Measurements from ENCODE around the gene PTPRM.

The PTPRM gene

DNA sequence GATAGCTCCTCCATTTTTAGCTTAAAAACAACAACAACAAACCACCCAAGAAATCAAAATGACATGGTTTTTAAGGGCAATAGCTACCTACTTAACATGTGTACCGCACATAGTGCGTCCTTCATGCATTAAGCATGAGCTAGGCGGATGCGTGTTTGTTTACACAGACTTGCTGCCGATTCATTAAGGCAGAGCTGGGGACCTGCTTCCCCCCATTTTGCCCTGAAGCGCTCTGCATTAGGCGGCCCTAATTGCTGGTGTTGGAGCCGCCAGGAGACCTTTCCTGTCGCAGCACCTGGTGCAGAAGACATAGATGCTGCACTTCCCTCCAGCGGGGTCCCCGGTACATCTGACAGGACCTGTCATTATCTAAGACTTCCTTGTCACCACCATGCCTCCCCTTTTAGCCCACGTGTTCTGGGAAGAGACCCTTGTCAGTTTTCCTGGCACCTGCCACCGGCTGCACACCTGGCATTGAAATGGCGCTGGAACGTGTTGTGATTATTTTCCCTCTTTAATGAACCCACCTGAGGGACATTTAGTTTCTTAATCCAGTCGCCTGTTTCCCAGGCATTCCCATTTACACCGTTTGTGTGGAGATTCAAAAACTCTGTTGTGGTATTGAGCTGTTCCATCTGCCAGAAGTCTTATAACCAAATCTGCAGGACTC lies 781.1 kb downstream of the PTPRM start:
- no peak for DNase-seq

DNA sequence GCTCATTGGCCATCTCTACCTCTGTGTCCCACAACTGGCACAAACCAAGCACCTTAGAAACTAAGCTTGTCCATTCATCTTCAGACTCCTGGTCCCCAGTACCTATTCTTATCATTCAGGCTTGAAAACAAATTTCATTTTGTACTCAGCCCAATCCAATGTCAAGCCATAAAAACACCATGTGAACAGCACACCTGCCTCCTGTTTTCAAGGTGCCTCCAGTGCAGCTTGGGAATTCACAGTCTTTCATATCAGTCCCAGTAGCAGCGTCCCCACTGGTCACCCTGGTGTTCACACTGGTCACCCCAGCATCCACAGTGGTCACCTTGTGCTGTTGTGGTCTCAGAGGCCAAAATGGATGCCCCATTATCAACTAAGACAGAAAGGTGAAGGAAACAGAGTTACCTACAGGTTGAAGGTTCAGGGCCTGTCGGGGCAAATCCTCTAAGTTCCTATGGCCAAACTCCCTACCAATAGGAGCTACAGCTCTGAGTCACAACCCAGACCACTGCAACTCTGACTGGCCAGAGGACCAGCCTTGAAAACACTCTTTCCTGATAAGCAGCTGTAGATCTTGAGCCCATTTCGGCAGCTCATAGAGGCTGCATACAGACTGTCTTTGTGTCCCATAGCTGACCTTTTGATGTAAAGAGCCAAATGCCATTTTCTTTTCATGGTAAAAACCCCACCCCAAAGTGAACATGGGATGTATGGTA lies 782.6 kb downstream of the PTPRM start:
- no peak for DNase-seq

- DNase-seq: no peak
Measured at GRCh38 chr18:8350628-8351027, 783.5 kb downstream of the PTPRM start.

DNA sequence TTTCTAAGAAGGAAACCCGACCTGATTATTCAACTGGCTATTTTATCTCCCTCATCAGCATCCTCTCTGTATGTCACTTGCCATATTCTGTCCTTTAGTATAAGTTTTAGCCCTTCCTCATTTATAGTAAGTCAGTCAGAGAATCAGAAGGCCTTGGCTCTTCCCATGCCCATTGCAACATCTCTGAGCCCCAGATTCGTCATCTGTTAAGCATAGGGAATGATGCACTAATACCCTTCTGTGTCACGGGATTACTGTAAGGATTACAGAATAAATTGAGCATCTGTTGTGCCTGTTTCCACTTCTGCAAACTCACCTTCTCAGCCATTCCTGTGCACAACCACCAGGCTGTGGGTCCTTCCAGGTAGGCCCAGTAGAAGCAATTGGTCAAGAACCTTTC lies 784.0 kb downstream of the PTPRM start:
- DNase-seq: no peak

DNA sequence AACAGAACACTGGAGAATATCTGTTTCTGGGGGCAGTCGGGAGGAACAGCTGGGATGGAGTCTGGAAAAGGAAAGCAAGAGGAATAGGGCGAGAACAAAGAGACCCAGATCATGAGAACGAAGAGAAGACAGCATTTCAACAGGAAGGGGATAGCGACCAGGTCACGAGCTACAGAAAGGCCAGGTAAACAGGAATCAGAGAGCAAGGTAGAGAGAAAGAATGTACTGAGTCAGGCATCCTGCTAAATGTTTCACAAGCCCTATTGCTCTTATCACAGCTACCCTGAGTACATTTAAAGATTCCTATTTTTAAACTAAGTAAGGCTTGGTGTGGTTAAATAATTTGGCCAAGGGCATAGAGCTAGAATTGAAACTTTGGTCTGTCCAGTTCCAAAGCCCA lies 787.2 kb downstream of the PTPRM start:
- DNase-seq: no peak

- no peak for DNase-seq
Measured at GRCh38 chr18:8356001-8356400, 788.9 kb downstream of the PTPRM start.

- no peak for DNase-seq
Measured at GRCh38 chr18:8357320-8357719, 790.2 kb downstream of the PTPRM start.

GRCh38 chr18:8358033-8358765 lies 791.1 kb downstream of the PTPRM start:
- no peak for DNase-seq

DNA sequence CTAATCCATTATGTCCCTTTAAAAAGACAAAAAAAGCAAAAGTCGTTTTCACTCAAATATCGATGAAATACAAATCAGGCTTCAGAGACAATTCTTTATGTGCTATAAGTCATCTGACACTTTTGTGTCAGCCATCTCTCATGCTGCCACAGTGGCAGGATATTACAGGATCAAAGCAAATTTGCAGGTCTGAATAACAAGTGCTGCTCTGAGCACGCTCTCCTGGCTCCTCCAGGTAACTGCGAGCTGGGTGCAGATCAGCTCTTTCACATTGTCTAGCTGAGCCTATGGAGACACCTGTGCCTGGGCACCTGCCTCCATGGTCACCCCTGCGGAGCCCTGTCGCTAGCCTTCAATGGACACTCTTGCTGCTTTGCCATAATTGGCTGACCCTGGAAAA lies 792.0 kb downstream of the PTPRM start:
- DNase-seq: no peak

DNA sequence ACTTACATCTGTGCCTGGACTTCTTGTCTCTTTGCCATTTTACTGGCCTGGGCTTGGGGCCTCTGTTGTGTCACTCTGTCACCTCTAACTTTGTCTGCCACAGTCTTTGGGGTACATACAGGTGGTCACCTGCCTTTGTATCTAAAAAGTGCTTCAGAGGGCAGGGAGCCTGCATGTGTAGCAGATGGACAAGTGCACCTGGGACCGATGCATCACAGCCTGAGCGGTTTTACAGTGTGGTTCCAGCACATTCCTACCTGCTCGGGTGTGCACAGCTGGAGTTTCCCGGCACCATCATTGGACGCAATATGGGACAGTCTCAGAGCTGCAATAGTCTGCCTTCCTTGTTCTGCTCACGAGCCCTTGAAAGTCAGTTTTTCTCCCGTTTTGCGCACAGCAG lies 792.4 kb downstream of the PTPRM start:
- no peak for DNase-seq

DNA sequence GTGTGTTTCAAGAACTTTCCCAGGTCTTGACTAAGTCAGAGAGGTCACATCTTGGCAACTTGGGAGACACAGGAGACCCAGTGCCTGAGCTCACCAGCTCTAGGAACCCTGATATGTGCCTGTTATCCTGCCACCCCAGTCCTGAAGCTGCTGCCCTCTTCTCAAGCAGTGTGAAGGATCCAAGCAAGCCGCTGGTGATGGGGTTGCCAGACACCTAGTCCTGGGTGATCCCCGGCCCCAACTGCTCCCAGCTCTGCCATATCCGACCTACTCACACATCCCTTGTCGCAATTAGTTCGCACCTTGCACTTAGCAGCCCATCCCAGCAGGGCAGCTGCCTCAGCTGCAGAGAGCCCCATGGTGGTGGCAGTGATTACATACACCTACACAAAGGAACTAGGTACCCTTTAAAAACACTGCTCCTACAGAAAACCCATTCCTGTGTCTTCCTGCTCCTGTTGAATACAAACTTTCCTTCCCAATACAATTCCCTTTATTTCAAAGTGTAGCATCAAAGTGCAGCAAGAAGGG lies 794.9 kb downstream of the PTPRM start:
- DNase-seq: no peak

DNA sequence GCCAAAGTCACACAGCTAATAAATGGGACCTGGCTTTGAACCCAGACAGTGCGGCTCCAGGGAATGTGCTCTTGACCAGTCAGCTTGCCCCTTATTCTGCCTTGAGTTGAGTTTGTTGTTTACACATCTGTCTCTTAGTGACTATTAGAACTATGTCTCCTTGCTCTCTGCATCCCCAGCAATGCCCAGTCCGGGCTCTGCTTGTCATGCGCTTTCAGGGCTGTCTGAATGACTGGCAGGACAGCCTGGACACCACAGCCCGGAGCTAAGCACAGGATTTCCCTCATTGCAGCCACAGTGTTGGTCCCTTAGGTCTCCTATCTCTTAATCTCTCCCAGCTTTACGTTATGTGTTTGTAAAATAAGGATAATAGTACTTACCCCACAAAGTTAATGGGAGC lies 795.7 kb downstream of the PTPRM start:
- DNase-seq: no peak

DNA sequence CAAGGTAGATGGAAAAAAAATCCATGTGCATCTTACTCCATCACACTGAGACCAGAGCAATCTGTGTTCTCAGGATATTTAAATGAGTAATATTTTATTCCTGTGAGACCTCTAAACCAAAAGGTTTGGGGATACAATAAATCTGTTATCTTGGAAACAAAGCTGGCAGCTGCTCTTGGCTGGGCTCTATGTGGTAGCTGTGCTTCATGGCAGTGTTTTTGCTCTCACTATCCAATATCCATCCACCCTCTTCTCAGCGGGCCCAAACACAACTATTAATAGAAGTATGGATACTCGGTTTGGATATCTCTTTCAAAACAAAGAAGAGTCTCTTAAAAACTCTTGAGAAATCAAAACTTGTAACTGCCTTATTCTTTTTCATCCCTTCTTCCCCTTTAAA lies 797.3 kb downstream of the PTPRM start:
- no peak for DNase-seq

GRCh38 chr18:8365006-8365405 lies 797.9 kb downstream of the PTPRM start:
- no peak for DNase-seq

- DNase-seq: no peak
Measured at GRCh38 chr18:8365528-8365927, 798.4 kb downstream of the PTPRM start.

DNA sequence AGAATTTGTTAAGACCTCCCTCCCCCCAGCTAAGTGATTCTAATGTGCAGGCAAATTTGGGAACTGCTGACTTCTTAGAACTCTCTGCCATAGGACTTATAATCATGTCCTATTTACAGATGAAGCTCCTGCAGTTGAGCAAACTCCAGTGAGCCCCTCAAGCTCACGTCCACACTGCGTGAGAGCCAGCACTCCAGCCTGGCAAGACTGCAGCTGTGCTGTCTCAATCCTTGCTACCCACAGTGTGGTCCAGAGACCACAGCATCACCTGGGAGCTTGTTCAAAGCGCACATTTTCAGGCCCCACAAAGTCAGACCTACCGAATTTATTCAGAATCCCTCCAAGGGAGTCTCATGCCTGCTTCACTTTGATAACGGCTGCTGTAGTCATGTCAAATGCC lies 799.0 kb downstream of the PTPRM start:
- no peak for DNase-seq

DNA sequence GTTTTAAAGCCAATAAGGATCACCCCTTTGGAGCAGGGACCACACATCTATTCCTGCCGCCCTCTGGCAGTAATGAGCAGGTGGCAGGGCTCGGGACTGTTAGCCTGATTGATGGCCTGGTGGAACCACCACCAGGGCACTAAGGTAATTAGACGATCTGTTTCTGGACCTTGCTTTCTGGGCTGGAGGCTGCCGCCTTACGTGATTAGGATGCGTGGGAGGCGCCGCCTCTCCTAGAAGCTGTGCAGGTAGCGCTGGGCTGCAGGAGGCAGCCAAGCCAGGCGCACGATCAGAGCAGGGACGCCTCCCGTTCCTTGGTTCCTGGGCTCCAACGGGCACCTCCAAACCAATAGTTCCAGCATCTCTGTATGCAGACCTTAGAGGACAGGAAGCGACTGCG lies 799.5 kb downstream of the PTPRM start:
- DNase-seq: no peak

DNA sequence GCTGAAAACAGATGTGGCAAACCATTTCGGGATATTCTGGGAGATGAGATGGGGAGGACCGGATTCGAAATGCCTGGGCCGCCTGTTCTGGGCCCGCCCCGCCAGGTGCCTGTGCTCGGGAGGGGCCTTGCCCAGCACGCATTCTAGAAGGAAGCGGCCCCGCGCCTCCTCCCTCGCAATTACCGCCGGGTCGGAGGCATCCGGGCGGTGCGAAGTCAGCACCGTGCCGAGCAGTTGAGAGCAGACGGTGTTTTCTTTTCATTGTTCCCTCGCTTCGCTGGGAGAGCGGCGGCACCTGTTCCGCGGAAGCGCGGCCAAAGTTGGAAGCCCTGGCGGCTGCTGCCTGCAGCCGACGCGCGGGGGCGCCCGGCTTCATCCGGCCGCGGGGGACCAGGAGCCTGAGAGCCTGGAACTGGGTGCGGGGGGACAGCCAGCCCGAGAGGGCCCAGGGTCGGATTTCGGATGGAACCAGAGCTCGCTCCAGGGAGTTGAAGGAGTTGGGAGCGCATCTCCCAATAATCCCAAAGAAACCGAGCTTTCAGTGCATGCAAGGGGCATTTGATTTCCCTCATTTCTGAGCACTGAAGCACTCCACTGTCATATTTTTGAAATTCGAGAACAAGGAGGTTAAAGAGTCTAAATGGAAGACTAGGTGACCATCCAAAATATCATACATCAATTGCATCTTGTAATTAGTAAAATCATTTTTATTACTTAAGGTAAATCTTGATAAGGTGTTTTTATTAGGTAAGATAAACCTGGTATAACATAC lies 800.3 kb downstream of the PTPRM start:
- DNase-seq: no peak

DNA sequence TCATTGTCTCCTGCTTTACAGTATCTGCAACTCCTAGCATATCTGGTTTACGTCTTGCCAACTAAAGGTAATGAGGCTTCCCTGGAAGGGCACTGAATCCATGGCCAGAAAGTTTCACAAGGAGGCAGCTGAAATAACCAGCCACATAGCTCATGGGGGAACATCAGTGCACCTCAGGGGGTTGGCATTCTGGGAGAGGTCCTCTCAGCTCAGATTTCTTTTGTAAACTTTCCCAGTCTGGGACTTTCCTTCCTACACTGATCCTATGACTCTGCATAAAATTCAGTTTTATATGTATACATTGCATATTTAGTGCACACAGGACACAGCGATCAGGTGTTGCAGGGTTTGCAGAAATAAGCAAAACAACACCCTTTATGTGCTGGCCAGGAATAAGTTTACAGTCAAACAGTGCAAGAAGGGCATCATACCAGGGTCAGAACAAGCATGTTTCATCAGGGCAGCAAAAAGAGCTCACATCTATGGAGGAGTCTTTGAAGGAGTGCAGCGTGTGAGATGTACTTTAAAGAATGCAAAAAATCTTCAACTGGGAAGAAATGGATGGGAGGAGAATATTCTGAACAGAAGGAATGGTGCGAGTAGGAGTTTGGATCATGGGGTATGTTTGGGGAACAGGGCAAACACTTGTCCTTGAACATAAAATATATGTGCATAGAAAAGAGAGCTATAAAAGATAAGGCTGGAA lies 801.5 kb downstream of the PTPRM start:
- DNase-seq: no peak

- no peak for DNase-seq
Measured at GRCh38 chr18:8373486-8373885, 806.4 kb downstream of the PTPRM start.

DNA sequence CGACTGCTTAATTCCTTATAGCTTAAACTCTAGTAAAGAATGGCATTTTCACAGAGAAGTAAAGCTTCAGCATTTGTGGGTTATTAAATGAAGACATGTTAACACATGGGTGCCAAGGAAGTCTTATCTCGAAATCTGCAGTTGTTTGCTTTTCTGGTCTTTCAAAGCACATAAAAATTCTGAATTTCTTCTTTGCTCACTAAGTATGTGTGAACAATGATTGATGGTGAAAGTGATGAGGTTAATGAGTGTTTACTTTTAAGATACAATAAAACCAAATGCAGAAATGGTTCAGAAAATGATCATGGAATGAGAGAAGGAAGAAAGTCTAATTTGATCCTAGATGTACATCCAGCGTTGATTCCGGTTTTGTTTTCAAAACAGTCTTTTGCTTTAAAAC lies 807.6 kb downstream of the PTPRM start:
- DNase-seq: no peak

DNA sequence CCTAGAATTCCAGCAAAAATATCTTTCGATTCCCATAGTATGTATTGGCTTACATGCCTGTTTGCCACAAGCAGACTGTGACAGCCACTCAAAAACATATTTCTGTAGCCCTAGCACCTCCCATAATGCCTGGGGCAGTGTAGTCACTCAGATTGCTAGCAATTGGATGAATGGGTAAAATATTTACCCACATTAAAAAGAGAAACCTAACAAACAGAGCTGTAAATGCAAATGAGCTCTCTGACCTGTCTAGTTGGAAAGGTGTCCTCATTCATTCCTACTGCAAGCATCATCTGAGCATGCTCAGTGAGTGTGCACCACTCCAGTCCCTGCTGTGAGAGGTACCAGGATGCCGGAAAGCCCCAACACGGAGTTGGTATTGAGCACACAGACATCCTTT lies 808.1 kb downstream of the PTPRM start:
- DNase-seq: no peak

- no peak for DNase-seq
Measured at GRCh38 chr18:8376113-8376512, 809.0 kb downstream of the PTPRM start.
